Measurements from ENCODE around the gene MS4A18.

MS4A18 gene

DNA sequence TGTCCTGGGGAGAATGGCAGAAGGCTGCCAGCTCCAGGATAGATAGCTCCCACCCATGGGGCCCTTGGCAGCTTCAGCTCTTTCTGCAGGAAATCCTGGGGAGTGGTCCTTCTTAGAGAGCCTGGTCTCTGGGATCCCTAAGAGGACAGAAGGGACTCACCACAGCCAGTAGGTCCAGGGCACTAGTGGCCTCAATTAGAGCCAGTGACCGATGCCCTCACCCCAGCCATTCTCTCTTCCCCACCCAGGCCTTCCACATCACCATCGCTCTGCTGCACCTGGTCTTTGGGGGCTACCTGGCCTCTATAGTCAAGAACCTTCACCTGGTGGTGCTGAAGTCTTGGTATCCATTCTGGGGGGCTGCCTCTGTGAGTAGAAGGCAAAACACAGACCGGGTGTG is 66.2 kb downstream of the MS4A18 start:
- no peak for DNase-seq

DNA sequence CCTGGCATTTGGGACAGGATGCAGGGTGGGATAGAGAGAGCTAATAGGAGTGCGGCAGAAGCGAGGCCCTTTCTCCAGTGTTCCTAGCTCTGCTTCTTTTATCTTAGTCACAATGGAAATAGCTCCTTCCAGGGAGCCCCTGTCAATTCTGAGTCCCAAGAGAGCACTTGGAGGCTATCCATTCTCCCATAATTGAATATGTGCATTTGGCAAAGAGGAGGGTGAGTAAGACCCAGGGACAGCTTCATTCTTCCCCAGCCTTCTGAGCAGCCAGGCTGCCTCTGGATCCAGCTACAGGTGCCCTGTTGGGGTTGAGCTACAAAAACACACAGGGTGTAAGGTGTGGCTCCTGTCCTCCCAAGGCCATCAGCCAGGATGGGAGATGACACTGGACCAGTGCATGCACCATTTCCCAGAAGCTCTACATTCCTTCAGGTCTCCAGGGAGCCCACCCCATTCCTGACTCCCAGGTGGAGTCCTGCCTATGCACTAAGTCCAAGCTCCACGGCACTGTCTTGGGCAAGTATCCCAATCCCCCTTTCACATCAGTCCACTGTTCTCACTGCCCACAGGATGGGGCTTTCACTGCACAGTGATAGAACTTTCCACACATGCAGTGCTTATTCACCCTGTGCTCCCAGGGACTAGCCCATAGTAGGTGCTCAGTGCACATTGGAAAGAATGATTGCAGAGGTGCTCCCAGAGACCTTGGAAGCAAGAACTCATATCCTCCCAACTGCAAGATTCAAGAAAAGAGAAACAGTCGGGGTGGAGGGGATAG is 66.8 kb downstream of the MS4A18 start:
- no peak for DNase-seq

DNA sequence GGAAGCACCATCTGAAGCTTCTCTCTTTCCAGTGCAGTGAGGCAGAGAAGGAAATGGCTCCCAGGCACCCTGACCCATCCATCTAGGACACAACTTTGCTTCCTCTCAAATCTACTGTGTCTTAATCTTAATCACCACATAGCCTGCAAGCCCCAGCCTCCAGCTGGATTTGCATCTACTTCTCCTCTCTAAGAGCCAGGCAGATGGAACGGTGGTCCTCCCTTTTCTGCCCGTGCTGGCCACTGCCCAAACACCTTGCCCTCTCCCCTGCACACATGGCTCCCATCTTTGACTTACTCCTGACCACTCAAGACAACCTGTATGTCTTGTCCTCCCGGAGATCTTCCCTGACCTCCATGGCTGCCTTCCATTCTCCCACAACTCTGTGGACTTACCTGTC is 68.0 kb downstream of the MS4A18 start:
- DNase-seq, result no peak

Data from NCI-H446 (cell line).